GM13977 (cell line): ENCODE data around the gene DGKQ.

ENCODE experiments used
- DNase-seq: peaks from one replicate; pipeline ENCODE4 v3.0.0; 2012; ENCODE audit warnings: low spot score
- in situ Hi-C: fragments of 300-500 bp; cut with MboI; formaldehyde crosslinking; loops from one replicate; pipeline ENCODE4 v1.12.0; 2022; ENCODE audit warnings: low sequenced_read_pairs, low pct_unique_long_range_greater_than_20kb, mixed read lengths, inconsistent platforms; ENCODE audit not compliant: unreplicated experiment
- TF ChIP-seq, protein P1 (sequence below): IDR thresholded peaks from 2 replicates; pipeline ENCODE4 v1.5.1; 2012; ENCODE audit warnings: mild to moderate bottlenecking, control low read depth; ENCODE audit not compliant: insufficient read depth; ENCODE audit errors: extremely low read depth, missing control alignments

DGKQ gene

DNA sequence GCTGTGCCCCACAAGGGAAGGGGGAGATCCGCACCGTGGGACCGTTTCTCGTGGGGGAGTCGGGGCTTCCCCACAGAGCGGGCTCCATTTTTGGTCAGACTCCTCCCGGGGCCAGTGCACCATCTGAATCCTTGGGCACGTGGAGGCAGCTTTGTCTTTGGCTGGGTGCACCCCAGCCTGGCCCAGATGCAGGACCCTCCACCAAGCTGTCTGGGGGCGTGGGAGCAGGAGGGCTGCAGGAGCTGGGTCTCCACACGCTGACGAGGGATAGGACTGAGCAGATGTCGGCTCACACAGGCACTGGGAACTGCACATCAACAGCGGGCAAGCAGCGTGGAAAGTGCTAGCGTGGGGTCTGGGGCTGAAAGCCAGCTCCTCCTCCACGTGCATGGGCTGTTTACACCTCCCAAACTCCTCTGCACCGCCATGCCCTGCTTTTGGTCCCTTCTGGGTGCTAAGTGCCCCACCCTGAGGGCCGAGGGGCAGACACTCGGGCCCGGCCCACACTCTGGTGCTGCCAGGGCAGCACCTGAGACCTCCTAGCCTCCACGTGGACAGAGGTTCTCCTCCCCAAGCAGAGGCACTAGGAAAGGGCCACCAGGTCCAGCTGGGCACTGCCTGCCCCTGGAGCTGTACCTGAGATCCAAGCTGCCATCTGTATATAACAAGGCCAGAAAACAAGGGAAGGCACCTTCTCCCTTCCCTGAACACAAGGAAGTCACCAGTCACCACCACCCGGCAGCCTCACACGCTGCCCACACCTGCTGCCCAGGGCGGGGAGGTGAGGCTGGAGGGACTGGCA lies 13.8 kb downstream of the DGKQ start:
- in situ Hi-C loops = no loop called here
- DNase-seq = no peak
- TF ChIP-seq, protein P1, sequence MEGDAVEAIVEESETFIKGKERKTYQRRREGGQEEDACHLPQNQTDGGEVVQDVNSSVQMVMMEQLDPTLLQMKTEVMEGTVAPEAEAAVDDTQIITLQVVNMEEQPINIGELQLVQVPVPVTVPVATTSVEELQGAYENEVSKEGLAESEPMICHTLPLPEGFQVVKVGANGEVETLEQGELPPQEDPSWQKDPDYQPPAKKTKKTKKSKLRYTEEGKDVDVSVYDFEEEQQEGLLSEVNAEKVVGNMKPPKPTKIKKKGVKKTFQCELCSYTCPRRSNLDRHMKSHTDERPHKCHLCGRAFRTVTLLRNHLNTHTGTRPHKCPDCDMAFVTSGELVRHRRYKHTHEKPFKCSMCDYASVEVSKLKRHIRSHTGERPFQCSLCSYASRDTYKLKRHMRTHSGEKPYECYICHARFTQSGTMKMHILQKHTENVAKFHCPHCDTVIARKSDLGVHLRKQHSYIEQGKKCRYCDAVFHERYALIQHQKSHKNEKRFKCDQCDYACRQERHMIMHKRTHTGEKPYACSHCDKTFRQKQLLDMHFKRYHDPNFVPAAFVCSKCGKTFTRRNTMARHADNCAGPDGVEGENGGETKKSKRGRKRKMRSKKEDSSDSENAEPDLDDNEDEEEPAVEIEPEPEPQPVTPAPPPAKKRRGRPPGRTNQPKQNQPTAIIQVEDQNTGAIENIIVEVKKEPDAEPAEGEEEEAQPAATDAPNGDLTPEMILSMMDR = no peak

DNA sequence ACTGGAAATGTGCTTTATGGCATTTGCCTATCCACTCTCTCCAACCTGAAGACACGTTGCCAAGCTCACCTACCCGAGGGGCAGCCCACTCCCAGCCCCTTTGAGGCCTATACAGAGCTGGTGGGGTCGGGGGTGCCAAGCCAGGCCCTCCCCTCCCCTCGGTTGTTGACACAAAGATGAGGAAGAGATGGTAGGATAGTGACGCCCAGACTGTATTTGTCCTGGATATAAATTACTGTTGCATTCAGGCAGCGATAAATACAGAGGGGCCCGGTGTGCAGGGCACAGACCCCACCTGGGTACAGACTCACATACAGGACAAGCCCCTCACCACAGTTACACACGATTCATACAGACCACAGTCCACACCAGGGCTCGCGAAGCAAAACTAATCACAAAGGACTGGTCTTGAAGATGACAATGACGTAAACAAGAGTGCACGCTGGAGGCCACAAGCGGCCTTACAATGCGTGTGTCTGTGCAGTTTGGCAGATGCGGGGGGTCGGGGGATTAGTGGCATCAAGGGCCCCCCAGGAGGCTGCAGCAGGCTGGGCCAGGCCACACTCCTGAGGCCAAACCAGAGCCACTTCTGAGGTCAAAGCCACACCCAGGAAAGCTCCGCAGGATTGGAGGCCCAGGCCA lies 14.6 kb downstream of the DGKQ start:
- DNase-seq = no peak
- TF ChIP-seq, protein P1 = no peak
- in situ Hi-C loops = no loop called here

- DNase-seq = no peak
- TF ChIP-seq, protein P1 = no peak
- in situ Hi-C loops = no loop called here
Observed at GRCh38 chr4:958314-958665, 15.1 kb downstream of the DGKQ start.

GRCh38 chr4:957581-958313 lies 15.6 kb downstream of the DGKQ start:
- in situ Hi-C loops = no loop called here
- TF ChIP-seq, protein P1 = no peak
- DNase-seq = no peak

GRCh38 chr4:957231-957580 lies 16.2 kb downstream of the DGKQ start:
- TF ChIP-seq, protein P1 = no peak
- in situ Hi-C loops = no loop called here
- no peak for DNase-seq

DNA sequence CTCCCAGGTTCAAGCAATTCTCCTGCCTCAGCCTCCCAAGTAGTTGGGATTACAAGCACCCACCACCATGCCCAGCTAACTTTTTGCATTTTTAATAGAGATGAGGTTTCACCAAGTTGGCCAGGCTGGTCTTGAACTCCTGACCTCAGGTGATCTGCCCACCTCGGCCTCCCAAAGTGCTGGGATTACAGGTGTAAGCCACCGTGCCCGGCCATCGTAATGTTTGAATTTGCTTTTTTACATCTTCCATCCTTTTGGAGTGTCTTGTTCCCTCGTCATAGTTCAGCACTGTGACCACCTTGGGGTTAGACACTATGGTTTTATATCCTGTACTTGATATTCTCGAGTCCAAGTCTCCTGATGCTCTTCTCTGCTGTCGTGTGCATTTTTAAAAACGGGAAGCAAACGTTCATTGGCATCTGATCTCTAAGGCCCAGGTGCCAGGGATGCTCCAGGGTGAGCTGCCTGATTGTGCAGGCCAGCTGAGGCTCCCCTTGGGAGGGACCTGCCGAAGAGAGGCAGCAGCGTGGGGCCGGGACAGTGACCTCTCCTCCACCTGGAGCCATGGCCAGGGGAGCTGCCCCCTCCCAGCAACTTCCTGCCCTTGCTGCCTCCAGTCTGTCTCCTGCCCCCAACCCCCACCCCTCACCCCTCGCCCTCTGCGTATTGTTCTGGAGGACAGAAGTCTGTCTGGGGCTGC lies 16.7 kb downstream of the DGKQ start:
- in situ Hi-C loops = no loop called here

More for the DNA sequence above, 16.7 kb downstream of the DGKQ start:
- TF ChIP-seq, protein P1 = no peak
- DNase-seq = no peak
